Hepatocyte (in vitro differentiated cells): ENCODE results near the gene HELZ2. TPM values are rescaled to one million over a fixed set of nuclear protein-coding genes. Genes with fewer than 3 reads are reported as not detected.
A peak's percentile ranks its signal among the peaks of the same experiment; 100 is the strongest.

Source experiments
- DNase-seq: peaks from one replicate; pipeline ENCODE4 v3.0.0-alpha.2; 2016; ENCODE audit warnings: low spot score
- H2AFZ ChIP-seq: fragments of 200-600 bp; sonication (generic); 2 replicates; pipeline ENCODE4 v1.6.0; 2016; ENCODE audit warnings: antibody characterized with exemption, mild to moderate bottlenecking
- H3K27ac ChIP-seq: fragments of 200-600 bp; sonication (generic); 2 replicates; pipeline ENCODE4 v1.5.1; 2016; ENCODE audit warnings: mild to moderate bottlenecking
- H3K27me3 ChIP-seq: fragments of 200-600 bp; sonication (generic); 2 replicates; pipeline ENCODE4 v1.6.1; 2016
- H3K36me3 ChIP-seq: fragments of 200-600 bp; sonication (generic); replicated peaks from 2 replicates; pipeline ENCODE4 v1.5.1; 2016; ENCODE audit warnings: low read depth; ENCODE audit not compliant: insufficient read depth
- H3K4me1 ChIP-seq: fragments of 200-600 bp; sonication (generic); 2 replicates; pipeline ENCODE4 v1.5.1; 2016; ENCODE audit warnings: mild to moderate bottlenecking, moderate library complexity; ENCODE audit not compliant: insufficient read depth
- H3K4me2 ChIP-seq: fragments of 200-600 bp; sonication (generic); 2 replicates; pipeline ENCODE4 v1.6.0; 2016
- H3K4me3 ChIP-seq: fragments of 200-600 bp; sonication (generic); 2 replicates; pipeline ENCODE4 v1.5.1; 2016; ENCODE audit warnings: mild to moderate bottlenecking
- H3K79me2 ChIP-seq: fragments of 200-600 bp; sonication (generic); 2 replicates; pipeline ENCODE4 v1.6.0; 2017; ENCODE audit warnings: mild to moderate bottlenecking
- H3K9me2 ChIP-seq: fragments of 200-600 bp; sonication (generic); replicated peaks from 2 replicates; pipeline ENCODE4 v1.6.0; 2017; ENCODE audit warnings: mild to moderate bottlenecking; ENCODE audit not compliant: insufficient read depth
- H3K9me3 ChIP-seq: fragments of 200-600 bp; sonication (generic); 2 replicates; pipeline ENCODE4 v1.5.1; 2016; ENCODE audit warnings: low read depth, mild to moderate bottlenecking
- H4K20me1 ChIP-seq: fragments of 200-600 bp; sonication (generic); 2 replicates; pipeline ENCODE4 v1.6.0; 2016; ENCODE audit warnings: mild to moderate bottlenecking; ENCODE audit not compliant: insufficient read depth, poor library complexity, severe bottlenecking
- EZH2 ChIP-seq: fragments of 200-600 bp; sonication (generic); IDR thresholded peaks from 2 replicates; pipeline ENCODE4 v1.6.1; 2016; ENCODE audit warnings: antibody characterized with exemption, mild to moderate bottlenecking, borderline replicate concordance
- EZH2phosphoT487 ChIP-seq: fragments of 200-600 bp; sonication (generic); IDR thresholded peaks from one replicate; pipeline ENCODE4 v1.6.1; 2018; ENCODE audit warnings: antibody characterized with exemption, mild to moderate bottlenecking, low read depth, moderate library complexity; ENCODE audit not compliant: unreplicated experiment, severe bottlenecking
- WGBS: methylation state at CpG from one replicate; pipeline ENCODE4 v1.1.6; 2016; ENCODE audit warnings: low lambda C conversion rate; ENCODE audit errors: missing lambda C conversion rate; 5-methylcytosine and 5-hydroxymethylcytosine counted together
- polyA plus RNA-seq: library from polyadenylated mRNA; unstranded; fragments of >200 nt; fragmentation: Nextera tagmentation; extraction: Ambion mirVana; gene quantifications from 2 replicates; pipeline ENCODE4 v1.2.1, GENCODE V29; 2016
- total RNA-seq: library from RNA; depleted of rRNA; stranded (reverse); fragments of >200 nt; gene quantifications from 2 replicates; pipeline ENCODE4 v1.2.3, GENCODE V29; 2014
- TF ChIP-seq, protein P1 (sequence below): fragments of 200-600 bp; sonication (generic); IDR thresholded peaks from 2 replicates; pipeline ENCODE4 v1.5.1; 2016; ENCODE audit warnings: antibody characterized with exemption, mild to moderate bottlenecking; ENCODE audit not compliant: poor library complexity

HELZ2 gene
- total and polyA plus RNA-seq, 2 experiments from 2014 or later, result 4.6 to 17.0 TPM

DNA sequence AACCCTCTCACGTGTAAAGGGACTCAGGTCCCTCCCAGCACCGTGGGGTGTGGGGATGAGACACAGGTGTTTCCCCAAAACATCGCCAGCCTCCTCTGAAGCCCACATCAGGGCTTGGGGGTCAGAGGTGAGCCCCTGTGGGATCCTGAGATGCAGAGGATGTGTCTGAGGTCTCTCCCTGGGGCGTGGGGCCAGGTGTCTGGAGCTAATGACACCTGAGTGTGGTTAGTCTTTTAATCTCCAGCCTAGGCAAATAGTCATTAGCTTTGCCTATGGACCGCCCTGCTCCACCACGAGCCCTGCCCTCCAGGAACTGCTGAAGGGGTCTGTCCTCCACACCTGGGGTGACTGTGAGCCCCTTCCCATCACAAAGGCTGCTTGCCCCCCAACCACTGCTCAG is 28.2 kb downstream of the HELZ2 start:
- Histone ChIP-seq H2AFZ (no peak overlapping the region), H4K20me1 (no peaks in the 10 kb centered on the region), H3K79me2 (no peaks in the 10 kb centered on the region), H3K36me3 (no peaks in the 10 kb centered on the region), H3K27me3 (no peaks in the 10 kb centered on the region), H3K4me3 (no peak overlapping the region), H3K9me3 (no peaks in the 10 kb centered on the region), H3K27ac (no peak overlapping the region), H3K4me1 (no peaks in the 10 kb centered on the region), H3K9me2 (no peaks in the 10 kb centered on the region), H3K4me2 (no peak overlapping the region)
- no peak for TF ChIP-seq EZH2
- TF ChIP-seq, protein P1, sequence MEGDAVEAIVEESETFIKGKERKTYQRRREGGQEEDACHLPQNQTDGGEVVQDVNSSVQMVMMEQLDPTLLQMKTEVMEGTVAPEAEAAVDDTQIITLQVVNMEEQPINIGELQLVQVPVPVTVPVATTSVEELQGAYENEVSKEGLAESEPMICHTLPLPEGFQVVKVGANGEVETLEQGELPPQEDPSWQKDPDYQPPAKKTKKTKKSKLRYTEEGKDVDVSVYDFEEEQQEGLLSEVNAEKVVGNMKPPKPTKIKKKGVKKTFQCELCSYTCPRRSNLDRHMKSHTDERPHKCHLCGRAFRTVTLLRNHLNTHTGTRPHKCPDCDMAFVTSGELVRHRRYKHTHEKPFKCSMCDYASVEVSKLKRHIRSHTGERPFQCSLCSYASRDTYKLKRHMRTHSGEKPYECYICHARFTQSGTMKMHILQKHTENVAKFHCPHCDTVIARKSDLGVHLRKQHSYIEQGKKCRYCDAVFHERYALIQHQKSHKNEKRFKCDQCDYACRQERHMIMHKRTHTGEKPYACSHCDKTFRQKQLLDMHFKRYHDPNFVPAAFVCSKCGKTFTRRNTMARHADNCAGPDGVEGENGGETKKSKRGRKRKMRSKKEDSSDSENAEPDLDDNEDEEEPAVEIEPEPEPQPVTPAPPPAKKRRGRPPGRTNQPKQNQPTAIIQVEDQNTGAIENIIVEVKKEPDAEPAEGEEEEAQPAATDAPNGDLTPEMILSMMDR, result no peak
- no peak for TF ChIP-seq EZH2phosphoT487
- WGBS, result 63% methylated on average over 6 of the region's 6 CpGs
- DNase-seq, result no peak

DNA sequence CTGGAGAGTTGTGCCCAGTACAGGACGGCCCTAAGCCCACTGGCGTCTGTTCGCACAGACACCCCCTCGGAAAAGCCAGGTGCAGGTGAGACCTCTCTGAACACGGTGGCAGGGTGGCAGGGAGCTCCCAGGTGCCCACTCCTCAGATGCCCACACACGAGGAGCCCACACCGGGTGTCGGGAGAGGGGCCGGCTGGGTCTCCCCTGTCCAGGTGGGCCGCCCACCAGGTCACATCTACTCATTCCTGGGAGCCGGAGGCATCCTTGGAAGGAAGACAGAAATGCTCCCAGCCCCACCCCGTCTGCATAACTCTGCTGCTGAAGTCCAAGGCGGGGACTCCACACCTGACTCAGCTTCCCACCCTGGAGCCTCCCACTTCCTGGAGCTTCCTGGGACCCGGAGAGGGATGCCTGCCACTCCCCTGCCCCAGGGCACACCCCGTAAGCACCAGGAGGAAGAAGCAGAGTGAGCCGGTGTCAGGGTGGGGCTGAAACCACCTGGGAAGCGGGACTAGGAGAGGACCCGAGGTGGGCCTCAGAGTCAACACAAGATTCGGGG is 29.0 kb downstream of the HELZ2 start:
- H3K27ac ChIP-seq, result no peak overlapping the region
- no peak overlapping the region for H3K4me3 ChIP-seq
- H3K4me1 ChIP-seq, result no peaks in the 10 kb centered on the region
- H3K9me2 ChIP-seq, result no peaks in the 10 kb centered on the region
- no peak overlapping the region for H2AFZ ChIP-seq
- no peaks in the 10 kb centered on the region for H3K9me3 ChIP-seq
- H3K36me3 ChIP-seq, result no peaks in the 10 kb centered on the region
- no peaks in the 10 kb centered on the region for H4K20me1 ChIP-seq
- 71% methylated on average over 19 of the region's 19 CpGs for WGBS
- TF ChIP-seq EZH2phosphoT487 (no peak), EZH2 (no peak)
- TF ChIP-seq, protein P1, result no peak
- DNase-seq, result peak; percentile 74
- H3K27me3 ChIP-seq, result no peaks in the 10 kb centered on the region
- H3K79me2 ChIP-seq, result no peaks in the 10 kb centered on the region
- H3K4me2 ChIP-seq, result no peak overlapping the region

DNA sequence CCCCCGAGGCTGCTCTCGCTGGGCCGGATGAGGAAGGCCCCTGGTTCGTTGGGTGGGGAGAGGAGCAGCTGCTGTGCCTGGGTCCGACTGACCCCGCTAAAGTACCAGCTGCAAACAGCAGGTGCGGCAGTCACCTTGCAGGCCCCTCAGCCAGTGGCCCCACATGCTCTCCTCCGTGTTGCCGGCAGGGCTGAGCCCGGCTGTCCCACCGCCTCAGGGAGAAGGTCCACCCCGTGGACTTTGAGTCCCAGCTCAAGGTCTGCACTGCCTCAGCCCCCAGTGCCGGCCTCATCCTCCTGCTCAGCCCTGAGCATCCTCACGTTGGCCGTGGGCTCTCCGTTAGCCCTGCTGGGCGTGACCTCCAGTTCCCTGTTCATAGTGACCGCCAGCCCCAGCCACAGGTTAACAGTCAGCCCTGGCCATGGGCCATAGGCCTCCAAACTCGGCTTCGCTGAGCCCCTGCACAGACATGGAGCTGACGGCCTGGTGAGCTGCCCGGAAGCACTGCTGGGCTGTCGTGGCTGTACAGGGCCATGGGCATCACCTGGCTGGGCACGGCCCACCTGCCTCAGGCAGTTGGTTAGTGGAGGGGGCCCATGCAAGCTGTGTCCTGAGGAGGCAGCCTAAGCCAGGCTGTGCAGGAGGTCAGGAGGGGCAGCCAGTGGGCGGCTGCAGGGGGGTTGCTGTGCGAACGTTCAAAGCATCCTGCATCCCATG is 29.6 kb downstream of the HELZ2 start:
- Histone ChIP-seq H3K36me3 (no peaks in the 10 kb centered on the region), H3K79me2 (no peaks in the 10 kb centered on the region), H4K20me1 (no peaks in the 10 kb centered on the region), H3K4me2 (no peak overlapping the region), H3K4me1 (no peaks in the 10 kb centered on the region), H2AFZ (no peak overlapping the region), H3K9me3 (no peaks in the 10 kb centered on the region), H3K27ac (no peak overlapping the region), H3K4me3 (no peak overlapping the region), H3K9me2 (no peaks in the 10 kb centered on the region), H3K27me3 (no peaks in the 10 kb centered on the region)
- TF ChIP-seq EZH2phosphoT487, result no peak
- TF ChIP-seq, protein P1, result no peak
- no peak for TF ChIP-seq EZH2
- WGBS, result 76% methylated on average over 27 of the region's 27 CpGs
- DNase-seq, result no peak
